Neuronal stem cell (in vitro differentiated cells): ENCODE results near the gene GPC5.

ENCODE experiments used
- DNase-seq: peaks from one replicate; pipeline ENCODE4 v3.0.0-alpha.2; 2013; ENCODE audit warnings: low spot score
- H2AFZ ChIP-seq: one replicate; pipeline ENCODE4 v1.6.1; 2013; ENCODE audit warnings: mild to moderate bottlenecking, low read length, inconsistent platforms
- H2AK5ac ChIP-seq: 2 replicates; pipeline ENCODE4 v1.6.1; 2013; ENCODE audit warnings: low read depth, mild to moderate bottlenecking, inconsistent platforms, low read length, moderate library complexity, mixed read lengths
- H2BK120ac ChIP-seq: 2 replicates; pipeline ENCODE4 v1.6.1; 2013; ENCODE audit warnings: low read depth, mild to moderate bottlenecking, inconsistent platforms, low read length, moderate library complexity, mixed read lengths
- H2BK12ac ChIP-seq: one replicate; pipeline ENCODE4 v1.6.1; 2013; ENCODE audit warnings: low read length, inconsistent platforms
- H2BK15ac ChIP-seq: 2 replicates; pipeline ENCODE4 v1.6.1; 2013; ENCODE audit warnings: mild to moderate bottlenecking, low read length, inconsistent platforms, mixed read lengths
- H2BK5ac ChIP-seq: one replicate; pipeline ENCODE4 v1.6.1; 2013; ENCODE audit warnings: inconsistent platforms, mild to moderate bottlenecking, low read length, moderate library complexity
- H3K14ac ChIP-seq: one replicate; pipeline ENCODE4 v1.6.1; 2013; ENCODE audit warnings: low read length, inconsistent platforms
- H3K18ac ChIP-seq: 2 replicates; pipeline ENCODE4 v1.6.1; 2013; ENCODE audit warnings: low read length, inconsistent platforms
- H3K23ac ChIP-seq: 2 replicates; pipeline ENCODE4 v1.6.1; 2013; ENCODE audit warnings: low read depth, mild to moderate bottlenecking, mixed read lengths, low read length, inconsistent platforms; ENCODE audit not compliant: poor library complexity
- H3K27ac ChIP-seq: replicated peaks from 3 replicates; pipeline ENCODE4 v1.5.1; 2013; ENCODE audit warnings: low read length, inconsistent platforms
- H3K27me3 ChIP-seq, 3 experiments: 2 replicates each; pipeline ENCODE4 v1.6.1; 2013; ENCODE audit warnings: low read length in 3 of 3, mild to moderate bottlenecking in 2 of 3, inconsistent platforms in 1 of 3, low read depth in 1 of 3, mixed read lengths in 1 of 3, moderate library complexity in 1 of 3; ENCODE audit not compliant: control insufficient read depth in 3 of 3, insufficient read depth in 3 of 3
- H3K36me3 ChIP-seq, 2 donors: replicated peaks in 1 of 2; 2 replicates each; pipeline ENCODE4 v1.6.1; 2013; ENCODE audit warnings: low read length in 2 of 2; ENCODE audit not compliant: control insufficient read depth in 2 of 2, insufficient read depth in 2 of 2
- H3K4ac ChIP-seq: 2 replicates; pipeline ENCODE4 v1.6.1; 2013; ENCODE audit warnings: inconsistent platforms, mild to moderate bottlenecking, low read length, moderate library complexity
- H3K4me1 ChIP-seq, 2 donors: 1 replicate in 1 of 2; 2 replicates in 1 of 2; pipeline ENCODE4 v1.6.1; 2013; ENCODE audit warnings: low read length in 2 of 2, low read depth in 1 of 2; ENCODE audit not compliant: control insufficient read depth in 2 of 2, insufficient read depth in 1 of 2
- H3K4me2 ChIP-seq: one replicate; pipeline ENCODE4 v1.6.1; 2013; ENCODE audit warnings: mild to moderate bottlenecking, low read length, inconsistent platforms; ENCODE audit not compliant: insufficient read depth, poor library complexity, severe bottlenecking
- H3K4me3 ChIP-seq, 2 donors: 2 replicates each; pipeline ENCODE4 v1.5.1; 2013; ENCODE audit warnings: low read length in 2 of 2, mild to moderate bottlenecking in 2 of 2, inconsistent platforms in 1 of 2, moderate library complexity in 1 of 2
- H3K79me1 ChIP-seq: one replicate; pipeline ENCODE4 v1.6.1; 2013; ENCODE audit warnings: low read depth, mild to moderate bottlenecking, inconsistent platforms, low read length, moderate library complexity
- H3K9ac ChIP-seq: one replicate; pipeline ENCODE4 v1.6.1; 2013; ENCODE audit warnings: mild to moderate bottlenecking, low read depth, low read length, inconsistent platforms; ENCODE audit not compliant: poor library complexity
- H3K9me3 ChIP-seq, 2 donors: replicated peaks in 1 of 2; 2 replicates each; pipeline versions ENCODE3 to v1.6.1; 2013; ENCODE audit warnings: low read length in 2 of 2, mild to moderate bottlenecking in 2 of 2, inconsistent platforms in 1 of 2, low read depth in 1 of 2, mixed read lengths in 1 of 2, moderate library complexity in 1 of 2; ENCODE audit not compliant: control insufficient read depth in 2 of 2, insufficient read depth in 1 of 2
- H4K8ac ChIP-seq: one replicate; pipeline ENCODE4 v1.6.1; 2013; ENCODE audit warnings: low read depth, mild to moderate bottlenecking, inconsistent platforms, low read length, moderate library complexity
- H4K91ac ChIP-seq: one replicate; pipeline ENCODE4 v1.6.1; 2013; ENCODE audit warnings: low read length, low read depth, mild to moderate bottlenecking, inconsistent platforms; ENCODE audit not compliant: poor library complexity
- WGBS, 2 donors: extraction: QIAGEN DNeasy Blood & Tissue Kit; methylation state at CpG; one replicate each; pipeline ENCODE4 v1.1.7; 2013; ENCODE audit warnings: missing lambda C conversion rate in 2 of 2, mixed read lengths in 1 of 2; ENCODE audit not compliant: insufficient read length in 2 of 2, insufficient replicate concordance in 1 of 2; ENCODE audit errors: extremely low coverage in 2 of 2; 5-methylcytosine and 5-hydroxymethylcytosine counted together

Gene GPC5

DNA sequence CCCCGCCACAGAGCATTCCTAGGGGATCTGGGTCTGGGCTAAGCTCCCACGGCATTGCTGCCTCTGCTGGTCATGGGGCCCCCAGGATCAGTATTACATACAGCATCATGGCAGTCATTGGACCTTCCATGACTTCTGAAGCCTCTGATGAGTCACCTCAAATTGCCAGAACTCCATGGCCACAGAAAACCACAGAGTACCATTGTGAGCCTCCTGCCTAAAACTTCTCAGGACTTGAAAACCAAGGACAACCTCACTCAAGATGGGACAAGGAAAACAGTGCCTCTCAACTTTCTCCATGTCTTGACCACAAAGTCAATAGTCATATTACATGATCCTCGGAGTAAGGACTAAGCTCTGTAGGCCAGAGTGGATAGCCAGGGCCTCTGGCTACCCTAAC is 306.0 kb downstream of the GPC5 start:
- Histone ChIP-seq H3K14ac (no peak overlapping the region), H2AFZ (no peak overlapping the region), H3K18ac (no peak overlapping the region), H2BK5ac (no peak overlapping the region), H4K91ac (no peak overlapping the region), H2BK15ac (no peak overlapping the region), H3K9me3 (no peaks in the 10 kb centered on the region), H3K4ac (no peak overlapping the region), H3K27me3 (no peaks in the 10 kb centered on the region), H2BK120ac (no peak overlapping the region), H2AK5ac (no peak overlapping the region), H3K4me3 (no peak overlapping the region), H3K36me3 (no peaks in the 10 kb centered on the region), H3K4me1 (no peaks in the 10 kb centered on the region), H3K27ac (no peak overlapping the region), H2BK12ac (no peak overlapping the region), H4K8ac (no peak overlapping the region), H3K79me1 (no peaks in the 10 kb centered on the region), H3K23ac (no peak overlapping the region), H3K4me2 (no peak overlapping the region), H3K9ac (no peak overlapping the region)
- no CpG with 5 or more reads among the region's 3 CpGs for WGBS, 2 donors
- DNase-seq: no peak

DNA sequence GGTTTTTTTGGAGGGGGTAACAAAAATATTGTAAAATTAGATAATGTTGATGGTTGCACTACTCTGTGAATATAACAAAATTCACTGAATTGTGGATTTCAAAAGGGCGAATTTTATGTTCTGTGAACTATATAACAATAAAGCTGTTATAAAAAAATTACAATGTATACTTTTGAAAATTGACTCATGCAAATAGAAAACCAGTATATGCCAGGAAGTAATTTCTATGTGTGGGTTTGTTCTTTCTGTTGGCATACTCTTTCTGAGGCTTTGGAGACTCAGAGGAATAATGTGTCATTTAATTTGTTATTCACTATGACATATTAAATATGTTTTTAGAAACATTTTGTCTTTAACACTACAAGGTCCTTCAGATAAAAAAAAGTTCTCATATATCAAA is 310.1 kb downstream of the GPC5 start:
- H2BK5ac ChIP-seq: no peak overlapping the region
- no peak overlapping the region for H2AK5ac ChIP-seq
- no peak overlapping the region for H4K8ac ChIP-seq
- no peak overlapping the region for H4K91ac ChIP-seq
- no peak overlapping the region for H3K4me3 ChIP-seq
- H3K9ac ChIP-seq: no peak overlapping the region
- H3K9me3 ChIP-seq: no peaks in the 10 kb centered on the region
- no peak overlapping the region for H2BK12ac ChIP-seq
- H3K18ac ChIP-seq: no peak overlapping the region
- no peak overlapping the region for H3K14ac ChIP-seq
- WGBS, 2 donors: no CpG with 5 or more reads among the region's 1 CpG
- H3K79me1 ChIP-seq: no peaks in the 10 kb centered on the region
- no peak overlapping the region for H3K4ac ChIP-seq
- no peak for DNase-seq
- no peaks in the 10 kb centered on the region for H3K36me3 ChIP-seq
- no peak overlapping the region for H2AFZ ChIP-seq
- H3K4me1 ChIP-seq: no peaks in the 10 kb centered on the region
- no peak overlapping the region for H2BK120ac ChIP-seq
- H3K27me3 ChIP-seq: no peaks in the 10 kb centered on the region
- no peak overlapping the region for H3K23ac ChIP-seq
- no peak overlapping the region for H3K4me2 ChIP-seq
- no peak overlapping the region for H3K27ac ChIP-seq
- no peak overlapping the region for H2BK15ac ChIP-seq

- Histone ChIP-seq H3K27ac (no peak overlapping the region), H2BK12ac (no peak overlapping the region), H2BK15ac (no peak overlapping the region), H4K8ac (no peak overlapping the region), H2BK120ac (no peak overlapping the region), H3K4me2 (no peak overlapping the region), H2BK5ac (no peak overlapping the region), H3K4me1 (no peaks in the 10 kb centered on the region), H3K9ac (no peak overlapping the region), H3K18ac (no peak overlapping the region), H3K4ac (no peak overlapping the region), H3K23ac (no peak overlapping the region), H3K9me3 (no peaks in the 10 kb centered on the region), H2AFZ (no peak overlapping the region), H3K4me3 (no peak overlapping the region), H3K27me3 (no peaks in the 10 kb centered on the region), H3K14ac (no peak overlapping the region), H3K36me3 (no peaks in the 10 kb centered on the region), H3K79me1 (no peaks in the 10 kb centered on the region), H4K91ac (no peak overlapping the region), H2AK5ac (no peak overlapping the region)
- WGBS, 2 donors: no CpG with 5 or more reads among the region's 3 CpGs
- DNase-seq: no peak
Observed at GRCh38 chr13:91709180-91709579, 310.8 kb downstream of the GPC5 start.

DNA sequence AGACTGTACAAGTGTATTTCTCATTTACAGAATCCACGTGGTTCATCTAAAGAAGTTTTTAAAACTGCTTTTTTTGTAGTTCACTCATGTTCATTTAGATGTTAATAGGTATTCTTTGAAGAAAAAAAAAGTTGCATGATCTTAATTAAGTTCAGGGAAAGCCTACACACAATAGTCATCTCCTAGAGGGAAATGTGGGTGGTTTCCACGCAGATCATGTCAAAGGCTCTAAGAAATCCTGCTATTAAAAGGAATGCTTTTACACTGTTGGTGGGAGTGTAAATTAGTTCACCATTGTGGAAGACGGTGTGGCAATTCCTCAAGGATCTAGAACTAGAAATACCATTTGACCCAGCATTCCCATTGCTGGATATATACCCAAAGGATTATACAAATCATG is 312.3 kb downstream of the GPC5 start:
- Histone ChIP-seq H3K36me3 (no peaks in the 10 kb centered on the region), H2BK120ac (no peak overlapping the region), H3K9me3 (no peaks in the 10 kb centered on the region), H3K14ac (no peak overlapping the region), H3K27me3 (no peaks in the 10 kb centered on the region), H3K23ac (no peak overlapping the region), H4K8ac (no peak overlapping the region), H3K9ac (no peak overlapping the region), H3K4me1 (peaks cover 0 to 2% of the 10 kb centered on the region in 2 donors), H3K4ac (no peak overlapping the region), H3K4me3 (no peak overlapping the region), H3K27ac (no peak overlapping the region), H2BK15ac (no peak overlapping the region), H2AK5ac (no peak overlapping the region), H3K79me1 (no peaks in the 10 kb centered on the region), H2BK5ac (no peak overlapping the region), H2AFZ (no peak overlapping the region), H2BK12ac (no peak overlapping the region), H3K18ac (no peak overlapping the region), H3K4me2 (no peak overlapping the region), H4K91ac (no peak overlapping the region)
- WGBS, 2 donors: no CpG with 5 or more reads among the region's 3 CpGs
- DNase-seq: no peak
